IMR-90 (cell line): Measurements from ENCODE around the gene RAB43. TPM values are rescaled to one million over a fixed set of nuclear protein-coding genes. Genes with fewer than 3 reads are reported as not detected.
"Not testable (repeated sequence)": the region's sequence is repeated elsewhere in the genome, so short reads cannot be mapped to it uniquely, and the experiment has no call there.

Source experiments
- ATAC-seq: fragments of 200-7000 bp; cut with Tn5 transposase; 2 replicates; pipeline ENCODE4 v1.9.1; 2020; ENCODE audit warnings: low read depth, mild to moderate bottlenecking, moderate library complexity
- BruUV-seq: library from RNA; stranded (reverse); fragments of 400-500 nt; replicated peaks from 2 replicates; lab custom pipeline; 2021; lab: Mats Ljungman, UMichigan
- CTCF ChIA-PET: fragments of 300-600 bp; formaldehyde crosslinking; extraction: SDS; loops from one replicate; lab custom pipeline; 2021; ENCODE audit warnings: antibody characterized with exemption; lab: Yijun Ruan, JAX
- POLR2A ChIA-PET: fragments of 300-600 bp; sonication (Branson Sonifier 250); formaldehyde crosslinking; loops from one replicate; lab custom pipeline; 2022; ENCODE audit warnings: antibody characterized with exemption; ENCODE audit not compliant: unreplicated experiment; lab: Charles Lee
- DNase-seq: peaks from one replicate; pipeline ENCODE4 v3.0.0; 2013
- H2AFZ ChIP-seq: replicated peaks from 2 replicates; pipeline ENCODE3; 2013; ENCODE audit warnings: low read length, mild to moderate bottlenecking; ENCODE audit not compliant: poor library complexity
- H2AK5ac ChIP-seq: 2 replicates; pipeline ENCODE4 v1.6.1; 2013; ENCODE audit warnings: low read depth, low read length, inconsistent platforms
- H2AK9ac ChIP-seq: replicated peaks from 2 replicates; pipeline ENCODE3; 2013; ENCODE audit warnings: mild to moderate bottlenecking, low read depth, low read length, moderate library complexity; ENCODE audit not compliant: poor library complexity
- H2BK120ac ChIP-seq: 2 replicates; pipeline ENCODE4 v1.6.1; 2013; ENCODE audit warnings: low read depth, low read length, inconsistent platforms
- H2BK15ac ChIP-seq: 3 replicates; pipeline ENCODE4 v1.6.1; 2013; ENCODE audit warnings: low read depth, low read length, inconsistent platforms
- H2BK20ac ChIP-seq: 2 replicates; pipeline ENCODE4 v1.6.1; 2013; ENCODE audit warnings: low read depth, mild to moderate bottlenecking, inconsistent platforms, low read length, moderate library complexity
- H2BK5ac ChIP-seq: 2 replicates; pipeline ENCODE4 v1.6.1; 2013; ENCODE audit warnings: mild to moderate bottlenecking, low read depth, low read length, inconsistent platforms; ENCODE audit not compliant: poor library complexity, severe bottlenecking
- H3K14ac ChIP-seq: replicated peaks from 2 replicates; pipeline ENCODE4 v1.6.1; 2013; ENCODE audit warnings: low read depth, low read length, inconsistent platforms
- H3K18ac ChIP-seq: 2 replicates; pipeline ENCODE4 v1.6.1; 2013; ENCODE audit warnings: low read depth, low read length, control low read depth
- H3K23ac ChIP-seq: 2 replicates; pipeline ENCODE4 v1.6.1; 2013; ENCODE audit warnings: low read depth, low read length, inconsistent platforms
- H3K27ac ChIP-seq: 2 replicates; pipeline ENCODE4 v1.5.1; 2013; ENCODE audit warnings: mild to moderate bottlenecking, control low read depth, low read length; ENCODE audit not compliant: insufficient read depth
- H3K27me3 ChIP-seq: 2 replicates; pipeline ENCODE4 v1.6.1; 2013; ENCODE audit warnings: low read length; ENCODE audit not compliant: control insufficient read depth, insufficient read depth
- H3K36me3 ChIP-seq: 2 replicates; pipeline ENCODE4 v1.6.1; 2013; ENCODE audit warnings: low read length, mixed read lengths; ENCODE audit not compliant: control insufficient read depth, insufficient read depth
- H3K4ac ChIP-seq: 2 replicates; pipeline ENCODE4 v1.6.1; 2013; ENCODE audit warnings: low read depth, low read length, inconsistent platforms
- H3K4me1 ChIP-seq: 2 replicates; pipeline ENCODE4 v1.6.1; 2013; ENCODE audit warnings: low read length, mixed read lengths; ENCODE audit not compliant: control insufficient read depth, insufficient read depth
- H3K4me2 ChIP-seq: 2 replicates; pipeline ENCODE4 v1.6.1; 2013; ENCODE audit warnings: low read depth, mild to moderate bottlenecking, control low read depth, low read length, moderate library complexity
- H3K4me3 ChIP-seq: 2 replicates; pipeline ENCODE4 v1.5.1; 2013; ENCODE audit warnings: low read depth, mild to moderate bottlenecking, control low read depth, low read length, moderate library complexity; ENCODE audit not compliant: insufficient read depth
- H3K56ac ChIP-seq: 2 replicates; pipeline ENCODE4 v1.6.1; 2013; ENCODE audit warnings: low read length, inconsistent platforms; ENCODE audit not compliant: insufficient read depth; ENCODE audit errors: extremely low read depth
- H3K79me1 ChIP-seq, 2 experiments: 2 replicates each; pipeline ENCODE4 v1.6.1; 2013; ENCODE audit warnings: low read length in 2 of 2, inconsistent platforms in 1 of 2, low read depth in 1 of 2
- H3K9ac ChIP-seq: 2 replicates; pipeline ENCODE4 v1.6.1; 2013; ENCODE audit warnings: low read depth, low read length, control low read depth
- H3K9me1 ChIP-seq: 2 replicates; pipeline ENCODE4 v1.6.1; 2013; ENCODE audit warnings: low read length, inconsistent platforms; ENCODE audit not compliant: insufficient read depth
- H3K9me3 ChIP-seq: 2 replicates; pipeline ENCODE4 v1.6.1; 2013; ENCODE audit warnings: low read length; ENCODE audit not compliant: control insufficient read depth, insufficient read depth
- H4K20me1 ChIP-seq: 2 replicates; pipeline ENCODE4 v1.6.1; 2013; ENCODE audit warnings: low read length, inconsistent platforms; ENCODE audit not compliant: insufficient read depth
- H4K5ac ChIP-seq: 2 replicates; pipeline ENCODE4 v1.6.1; 2013; ENCODE audit warnings: mild to moderate bottlenecking, low read depth, low read length, control low read depth
- H4K8ac ChIP-seq, 2 experiments: 2 replicates each; pipeline ENCODE4 v1.6.1; 2013; ENCODE audit warnings: low read depth in 2 of 2, low read length in 2 of 2, control low read depth in 1 of 2, inconsistent platforms in 1 of 2
- H4K91ac ChIP-seq: 2 replicates; pipeline ENCODE4 v1.6.1; 2013; ENCODE audit warnings: low read depth, low read length, inconsistent platforms; ENCODE audit not compliant: insufficient read depth
- WGBS, 2 experiments: methylation state at CpG; one replicate each; pipeline versions ENCODE4 v1.1.5 to v1.1.7; 2013; ENCODE audit warnings: missing lambda C conversion rate in 2 of 2; ENCODE audit not compliant: insufficient read length in 1 of 2; ENCODE audit errors: extremely low coverage in 2 of 2; 5-methylcytosine and 5-hydroxymethylcytosine counted together
- dilution Hi-C: fragments of 300-500 bp; cut with HindIII; formaldehyde crosslinking; loops from one replicate; pipeline ENCODE4 v1.14.3; 2018; ENCODE audit warnings: low sequenced_read_pairs; ENCODE audit not compliant: unreplicated experiment
- in situ Hi-C: fragments of 300-500 bp; cut with MboI; formaldehyde crosslinking; loops from 3 replicates; pipeline ENCODE4 v1.14.3; 2019; ENCODE audit warnings: low sequenced_read_pairs, inconsistent platforms, mixed read lengths
- intact Hi-C: fragments of 100-400 bp; cut with micrococcal nuclease; formaldehyde crosslinking; loops from 2 replicates; pipeline ENCODE4 v1.10.0; 2022
- polyA plus RNA-seq, 3 experiments: library from polyadenylated mRNA; depleted of rRNA; stranded (reverse); fragments of >200 nt; gene quantifications; 2 replicates each; pipeline ENCODE4 v1.2.3, GENCODE V29; 2012; ENCODE audit warnings: low replicate concordance in 1 of 3
- total RNA-seq: library from RNA; depleted of rRNA; stranded (reverse); fragments of >200 nt; gene quantifications from 2 replicates; pipeline ENCODE4 v1.2.3, GENCODE V29; 2012

Gene RAB43
- total and polyA plus RNA-seq, 2 of the 4 experiments (the other 2 are of a cell fraction), result 9.9 to 14.0 TPM

DNA sequence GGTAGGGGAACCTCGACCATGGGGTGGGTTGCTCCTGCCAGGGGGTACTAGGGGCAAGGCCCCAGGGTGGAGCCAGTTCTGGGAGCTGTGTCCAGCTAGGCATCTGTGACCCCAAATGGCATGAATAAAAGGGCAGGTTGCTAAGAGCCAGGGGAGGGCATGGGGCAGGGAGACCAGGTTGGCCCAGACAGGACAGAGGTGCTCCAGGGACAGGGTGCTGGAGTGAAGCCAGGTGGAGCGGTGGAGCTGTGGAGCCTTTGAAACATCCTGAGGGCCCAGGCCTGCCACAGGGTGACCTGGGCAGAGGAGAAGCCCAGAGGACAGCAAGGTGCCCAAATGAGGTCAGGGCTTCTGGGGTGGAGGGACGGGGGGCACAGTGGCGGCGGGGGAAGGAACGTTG, 33.3 kb downstream of the RAB43 start:
- H3K4me3 ChIP-seq, H3K4me2 ChIP-seq, H4K8ac ChIP-seq, H2AK9ac ChIP-seq, H3K9me3 ChIP-seq, H2AK5ac ChIP-seq, H3K79me1 ChIP-seq, H3K27me3 ChIP-seq, DNase-seq, BruUV-seq, H3K14ac ChIP-seq, CTCF ChIA-PET, H2BK20ac ChIP-seq, H3K23ac ChIP-seq, H2AFZ ChIP-seq, H3K27ac ChIP-seq, H3K18ac ChIP-seq, H3K9ac ChIP-seq, dilution Hi-C loops, POLR2A ChIA-PET, H2BK15ac ChIP-seq, H2BK120ac ChIP-seq, H2BK5ac ChIP-seq, H3K56ac ChIP-seq, H3K9me1 ChIP-seq, intact Hi-C loops, H3K4me1 ChIP-seq, in situ Hi-C loops, H3K4ac ChIP-seq, H3K36me3 ChIP-seq, H4K5ac ChIP-seq, H4K20me1 ChIP-seq, H4K91ac ChIP-seq: not testable (repeated sequence)
- no CpG with 5 or more reads among the region's 6 CpGs for WGBS, 2 experiments
- ATAC-seq, result 0 out of 2 replicates have a peak, but pooled peaks have one; percentile 6

DNA sequence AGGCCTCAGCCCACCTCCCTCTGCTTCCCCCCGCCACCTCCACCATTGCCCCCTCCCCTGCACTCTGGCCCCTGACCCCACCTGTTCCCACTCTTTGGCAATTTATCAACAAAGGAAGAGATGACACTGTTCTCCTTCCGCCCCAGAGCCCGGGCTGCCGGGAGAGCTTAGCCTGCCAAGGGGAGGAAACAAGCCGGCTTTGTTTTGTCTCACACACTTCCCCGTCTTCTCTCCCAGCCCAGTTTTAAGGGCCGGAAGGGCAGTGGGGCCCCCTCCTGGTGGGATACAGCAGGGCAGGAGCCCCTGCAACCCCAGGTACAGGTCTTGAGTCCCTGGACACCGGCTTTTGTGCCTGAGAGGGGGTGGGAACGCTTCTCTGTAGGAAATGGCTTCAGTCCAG, 33.7 kb downstream of the RAB43 start:
- POLR2A ChIA-PET, BruUV-seq: not testable (repeated sequence)
- ATAC-seq, result peak; percentile 89

More for the DNA sequence above, 33.7 kb downstream of the RAB43 start:
- H3K4me2 ChIP-seq, H3K4me1 ChIP-seq, H3K4ac ChIP-seq, CTCF ChIA-PET, H3K36me3 ChIP-seq, dilution Hi-C loops, H2AFZ ChIP-seq, H3K18ac ChIP-seq, H3K9me3 ChIP-seq, H3K27ac ChIP-seq, H3K79me1 ChIP-seq, H3K14ac ChIP-seq, H2AK5ac ChIP-seq, H3K27me3 ChIP-seq, H2BK20ac ChIP-seq, H3K4me3 ChIP-seq, H4K91ac ChIP-seq, H3K9ac ChIP-seq, H4K8ac ChIP-seq, H2AK9ac ChIP-seq, intact Hi-C loops, H4K5ac ChIP-seq, in situ Hi-C loops, H4K20me1 ChIP-seq, H2BK5ac ChIP-seq, H3K56ac ChIP-seq, H2BK120ac ChIP-seq, H3K9me1 ChIP-seq, H2BK15ac ChIP-seq, H3K23ac ChIP-seq: not testable (repeated sequence)
- peak; percentile 57 for DNase-seq
- WGBS, 2 experiments, result no CpG with 5 or more reads among the region's 9 CpGs
